Measurements from ENCODE around the gene MAPK8IP3.

Gene MAPK8IP3

GRCh38 chr16:1741553-1742165 is 35.7 kb downstream of the MAPK8IP3 start:
- no peak for DNase-seq (ENCODE audit: low read depth in 2 of 2)

GRCh38 chr16:1743376-1744337 is 37.7 kb downstream of the MAPK8IP3 start:
- DNase-seq (ENCODE audit: low read depth in 2 of 2): no peak

- DNase-seq (ENCODE audit: low read depth in 2 of 2): no peak
Measured at GRCh38 chr16:1744338-1744840, 38.4 kb downstream of the MAPK8IP3 start.

GRCh38 chr16:1745181-1745899 is 39.3 kb downstream of the MAPK8IP3 start:
- DNase-seq (ENCODE audit: low read depth in 2 of 2): no peak

- DNase-seq (ENCODE audit: low read depth in 2 of 2): no peak
Measured at GRCh38 chr16:1745900-1746692, 40.1 kb downstream of the MAPK8IP3 start.

GRCh38 chr16:1746693-1747195 is 40.7 kb downstream of the MAPK8IP3 start:
- no peak for DNase-seq (ENCODE audit: low read depth in 2 of 2)

GRCh38 chr16:1747934-1748333 is 41.9 kb downstream of the MAPK8IP3 start:
- no peak for DNase-seq (ENCODE audit: low read depth in 2 of 2)

GRCh38 chr16:1749152-1750117 is 43.4 kb downstream of the MAPK8IP3 start:
- DNase-seq (ENCODE audit: low read depth in 2 of 2): no peak

- DNase-seq (ENCODE audit: low read depth in 2 of 2): no peak
Measured at GRCh38 chr16:1751946-1752345, 46.0 kb downstream of the MAPK8IP3 start.

- no peak for DNase-seq (ENCODE audit: low read depth in 2 of 2)
Measured at GRCh38 chr16:1752853-1753252, 46.9 kb downstream of the MAPK8IP3 start.

GRCh38 chr16:1754204-1754603 is 48.2 kb downstream of the MAPK8IP3 start:
- no peak for DNase-seq (ENCODE audit: low read depth in 2 of 2)

GRCh38 chr16:1757714-1758461 is 51.9 kb downstream of the MAPK8IP3 start:
- no peak for DNase-seq (ENCODE audit: low read depth in 2 of 2)

GRCh38 chr16:1758923-1759322 is 52.9 kb downstream of the MAPK8IP3 start:
- no peak for DNase-seq (ENCODE audit: low read depth in 2 of 2)

- DNase-seq (ENCODE audit: low read depth in 2 of 2): no peak
Measured at GRCh38 chr16:1759511-1759910, 53.5 kb downstream of the MAPK8IP3 start.

GRCh38 chr16:1760911-1761310 is 54.9 kb downstream of the MAPK8IP3 start:
- DNase-seq (ENCODE audit: low read depth in 2 of 2): no peak

GRCh38 chr16:1761751-1762150 is 55.8 kb downstream of the MAPK8IP3 start:
- DNase-seq (ENCODE audit: low read depth in 2 of 2): no peak

- DNase-seq (ENCODE audit: low read depth in 2 of 2): no peak
Measured at GRCh38 chr16:1762196-1762878, 56.3 kb downstream of the MAPK8IP3 start.

- DNase-seq (ENCODE audit: low read depth in 2 of 2): no peak
Measured at GRCh38 chr16:1762879-1763520, 57.0 kb downstream of the MAPK8IP3 start.
